Measurements from ENCODE around the gene GNAT3.

The GNAT3 gene

DNA sequence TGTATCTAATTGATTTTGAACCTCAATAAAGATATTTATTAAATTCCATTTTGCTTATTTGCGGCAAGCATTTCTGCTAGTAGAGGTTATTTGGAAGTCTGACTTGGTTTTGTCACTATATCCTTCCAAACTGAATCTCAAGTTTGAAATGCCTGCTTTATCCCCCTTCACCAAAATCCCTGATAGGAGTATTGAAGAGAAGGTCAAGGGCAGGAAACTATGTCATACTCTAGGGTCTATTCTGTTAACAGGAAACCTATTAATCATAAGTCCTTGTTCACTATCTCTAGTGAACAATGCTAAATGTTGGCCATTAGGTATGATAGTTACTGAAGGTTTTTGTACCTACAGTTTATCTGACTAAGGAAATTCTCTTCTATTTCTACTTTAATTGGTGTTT is 11.5 kb downstream of the GNAT3 start:
- no peak for DNase-seq (ENCODE audit: low spot score)

DNA sequence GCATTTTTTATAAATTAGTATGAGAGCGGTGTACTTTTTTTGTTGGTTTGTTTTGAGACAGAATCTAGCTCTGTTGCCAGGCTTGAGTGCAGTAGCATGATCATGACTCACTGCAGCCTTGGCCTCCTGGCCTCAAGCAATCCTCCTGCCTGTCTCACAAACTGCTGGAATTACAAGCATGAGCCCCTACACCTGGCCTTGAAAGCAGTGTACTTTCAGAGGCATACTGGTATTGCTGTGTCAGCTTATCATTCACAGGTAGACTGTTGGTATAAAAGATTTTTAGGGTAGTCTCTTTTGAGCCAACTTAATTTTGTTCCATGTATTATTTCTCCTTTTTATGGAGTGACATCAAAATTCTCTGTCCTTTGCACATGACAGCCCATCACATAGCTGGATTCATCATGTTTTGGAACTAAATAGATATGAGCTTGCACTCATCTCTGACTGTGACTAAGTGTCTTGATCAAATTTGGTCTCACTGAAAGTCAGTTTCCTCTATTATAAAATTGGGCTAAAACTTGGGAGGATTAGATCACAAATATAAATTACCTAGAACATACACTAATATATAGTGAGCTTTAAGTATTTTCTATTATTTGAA is 12.4 kb downstream of the GNAT3 start:
- no peak for DNase-seq (ENCODE audit: low spot score)

DNA sequence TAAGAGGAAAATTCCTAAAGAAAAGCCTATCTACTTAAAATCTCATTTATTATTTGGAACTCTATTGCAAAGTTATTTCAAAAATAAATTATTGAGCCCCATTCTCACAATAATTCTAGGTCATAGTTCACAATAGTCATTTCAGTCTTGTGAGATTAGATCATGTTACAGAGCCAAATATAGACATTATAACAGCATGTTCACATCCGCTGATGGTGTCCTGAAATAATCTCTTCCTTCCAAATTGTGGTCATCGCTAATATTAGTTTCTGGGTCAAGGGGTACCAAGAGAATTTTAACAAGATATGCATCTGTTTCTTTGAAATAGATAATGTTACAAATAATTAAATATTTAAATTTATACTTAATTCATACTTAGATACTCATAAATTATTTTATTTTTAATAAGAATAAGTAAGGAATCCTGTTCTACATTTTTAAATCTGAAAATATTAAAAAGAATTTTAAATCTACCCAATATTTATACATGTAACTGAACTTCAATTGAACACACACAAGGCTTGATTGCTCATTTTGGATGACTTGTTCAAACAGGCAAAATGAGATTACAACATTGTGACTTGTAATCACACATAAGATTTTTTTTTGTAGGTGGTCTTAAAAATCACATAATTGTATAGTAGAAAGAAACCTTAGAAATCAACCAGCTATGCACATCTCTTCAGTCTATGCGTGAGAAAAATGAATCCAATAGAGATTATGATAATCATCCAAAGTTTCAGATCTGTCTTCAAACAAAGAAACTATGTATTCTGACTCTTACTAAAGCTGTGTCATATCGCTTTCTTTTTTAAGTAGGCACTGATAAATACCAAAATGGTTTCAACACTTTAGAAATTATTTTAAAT is 13.1 kb downstream of the GNAT3 start:
- DNase-seq (ENCODE audit: low spot score), result no peak

DNA sequence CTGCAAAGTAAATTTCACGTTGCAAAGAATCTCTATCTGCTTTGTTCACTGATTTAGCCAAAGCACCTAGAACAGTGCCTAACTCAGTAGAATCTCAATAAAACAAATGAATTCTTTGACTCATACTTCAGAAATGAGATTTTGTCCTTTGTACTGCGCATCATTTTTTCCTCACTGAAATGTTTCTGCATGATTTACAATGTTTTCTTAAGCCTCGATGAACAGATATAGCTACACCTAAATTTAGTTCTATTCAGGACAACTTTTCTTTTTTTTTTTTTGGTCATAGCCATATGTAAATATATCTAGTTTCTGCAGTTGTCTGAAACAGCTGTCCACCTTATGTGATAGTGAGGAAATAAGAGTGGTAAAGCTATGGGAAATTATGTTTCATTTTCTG is 15.3 kb downstream of the GNAT3 start:
- DNase-seq (ENCODE audit: low spot score), result no peak

DNA sequence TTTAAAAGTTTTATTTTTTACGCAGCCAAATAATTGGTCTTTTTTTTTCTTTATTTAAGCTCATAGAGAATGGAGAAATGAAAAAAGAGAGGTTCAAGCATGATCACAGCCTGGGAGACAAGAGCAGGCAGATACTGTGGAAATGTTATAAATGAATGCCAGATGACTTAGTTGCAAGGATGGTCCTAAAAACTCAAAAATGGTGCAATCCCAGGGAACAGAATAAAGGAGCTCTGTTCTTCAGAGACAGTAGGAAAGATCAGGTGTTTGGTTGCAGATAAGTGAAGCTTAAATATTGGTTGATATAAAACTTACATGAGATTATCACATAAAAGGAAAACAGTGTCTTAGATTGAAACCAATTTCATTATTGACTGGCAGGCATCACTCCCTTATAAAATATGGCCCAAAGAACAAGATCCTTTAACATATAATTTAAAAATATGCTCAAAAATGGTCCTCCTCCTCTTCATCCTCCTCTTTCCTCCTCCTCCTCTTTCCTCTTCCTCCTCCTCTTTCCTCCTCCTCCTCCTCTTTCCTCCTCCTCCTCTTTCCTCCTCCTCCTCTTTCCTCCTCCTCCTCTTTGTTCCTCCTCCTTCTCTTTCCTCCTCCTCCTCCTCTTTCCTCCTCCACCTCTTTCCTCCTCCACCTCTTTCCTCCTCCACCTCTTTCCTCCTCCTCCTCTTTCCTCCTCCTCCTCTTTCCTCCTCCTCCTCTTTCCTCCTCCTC is 18.6 kb downstream of the GNAT3 start:
- DNase-seq (ENCODE audit: low spot score), result no peak

DNA sequence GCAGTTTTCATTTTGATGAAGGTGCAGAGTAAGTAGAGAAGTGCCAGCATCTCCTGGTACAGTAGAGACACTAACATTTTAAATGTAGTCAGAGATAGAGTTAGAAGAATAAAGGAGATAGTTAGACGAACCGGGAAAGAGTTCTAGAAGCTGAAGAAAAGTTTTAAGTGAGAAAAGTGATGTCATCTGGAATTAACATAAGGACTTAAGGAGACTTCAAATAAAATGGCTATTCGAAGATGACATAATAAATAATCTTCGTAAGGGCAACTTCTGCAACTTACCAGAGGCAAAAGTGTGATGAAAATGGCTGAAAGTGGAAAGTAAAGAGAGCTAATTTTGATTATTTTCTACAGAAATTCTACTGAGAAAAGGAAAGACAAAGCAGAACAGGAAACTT is 20.4 kb downstream of the GNAT3 start:
- DNase-seq (ENCODE audit: low spot score), result no peak

DNA sequence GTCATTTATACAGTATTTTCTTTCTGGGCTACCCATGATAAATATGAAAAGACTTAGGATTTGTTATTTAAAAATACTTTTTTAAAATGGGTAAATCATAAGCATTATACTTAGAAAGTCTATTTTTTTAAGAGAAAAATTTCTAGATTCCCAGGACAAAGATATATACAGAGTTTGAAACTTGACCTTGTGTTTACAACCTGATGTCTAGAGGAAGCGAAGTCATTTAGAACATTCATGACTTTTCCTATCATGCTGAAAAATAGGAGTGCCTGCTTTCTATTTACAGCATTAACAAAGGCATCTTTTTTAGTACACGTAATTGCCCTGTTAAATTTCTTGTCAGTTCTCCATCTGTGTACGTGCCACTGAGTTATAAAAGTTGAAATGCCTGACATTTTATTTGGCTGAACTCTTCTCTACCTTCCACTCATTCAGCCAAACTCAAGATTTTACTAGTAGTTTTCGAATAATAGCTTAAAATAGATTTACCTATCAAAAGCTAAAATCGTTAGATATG is 23.0 kb downstream of the GNAT3 start:
- DNase-seq (ENCODE audit: low spot score), result no peak

DNA sequence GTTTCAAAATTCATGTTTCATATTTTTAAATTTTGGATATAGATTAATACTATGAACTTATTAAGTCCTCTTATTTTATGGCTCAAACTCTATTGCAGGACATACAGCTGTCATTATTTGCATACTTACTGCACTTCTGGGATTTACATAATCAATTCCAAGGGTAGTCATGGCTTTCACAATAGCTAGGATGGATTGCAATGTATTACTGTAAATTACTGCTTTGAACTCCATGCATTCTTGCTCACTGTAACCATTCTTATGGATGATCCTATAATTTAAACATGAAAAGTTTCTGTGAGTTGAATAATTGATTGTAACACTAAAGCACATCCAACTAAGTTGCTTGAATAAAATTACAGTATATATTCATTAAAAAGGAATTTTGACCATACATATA is 23.5 kb downstream of the GNAT3 start:
- no peak for DNase-seq (ENCODE audit: low spot score)

DNA sequence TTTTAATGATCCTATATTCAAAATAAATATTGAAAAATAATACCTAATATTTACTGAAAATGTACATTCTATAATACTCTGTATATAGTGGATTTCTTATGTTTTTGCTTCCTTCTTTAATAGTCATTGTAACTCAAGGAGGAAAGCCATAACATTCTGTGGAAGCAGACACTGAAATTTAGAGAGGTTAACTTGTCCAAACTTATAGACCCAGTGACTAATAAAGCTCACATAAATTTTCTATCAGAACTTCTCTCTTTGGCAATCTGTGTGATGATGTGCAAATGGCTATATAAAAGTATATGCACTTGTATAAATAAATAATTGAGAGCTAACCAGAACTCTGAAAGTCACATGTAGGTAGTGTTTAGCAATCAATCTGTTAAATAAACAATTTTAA is 26.1 kb downstream of the GNAT3 start:
- no peak for DNase-seq (ENCODE audit: low spot score)

DNA sequence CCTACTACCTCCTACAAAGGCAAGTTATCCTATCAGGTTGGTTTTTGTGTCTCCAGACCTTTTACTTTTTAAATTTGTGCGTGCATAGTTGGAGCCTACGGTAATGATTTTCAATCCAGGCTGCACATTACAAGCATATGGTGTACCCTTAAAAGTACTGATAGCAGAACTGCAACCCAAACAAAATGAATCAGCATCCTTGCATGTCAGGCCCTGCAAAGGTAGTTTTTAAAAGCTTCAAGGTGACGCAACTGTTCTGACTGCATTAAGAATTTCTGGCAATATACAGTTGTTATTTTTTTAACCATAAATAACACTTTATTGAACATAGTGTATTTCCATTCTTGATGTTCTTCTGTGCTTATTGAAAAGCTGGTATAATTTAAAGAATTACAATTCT is 28.9 kb downstream of the GNAT3 start:
- no peak for DNase-seq (ENCODE audit: low spot score)

DNA sequence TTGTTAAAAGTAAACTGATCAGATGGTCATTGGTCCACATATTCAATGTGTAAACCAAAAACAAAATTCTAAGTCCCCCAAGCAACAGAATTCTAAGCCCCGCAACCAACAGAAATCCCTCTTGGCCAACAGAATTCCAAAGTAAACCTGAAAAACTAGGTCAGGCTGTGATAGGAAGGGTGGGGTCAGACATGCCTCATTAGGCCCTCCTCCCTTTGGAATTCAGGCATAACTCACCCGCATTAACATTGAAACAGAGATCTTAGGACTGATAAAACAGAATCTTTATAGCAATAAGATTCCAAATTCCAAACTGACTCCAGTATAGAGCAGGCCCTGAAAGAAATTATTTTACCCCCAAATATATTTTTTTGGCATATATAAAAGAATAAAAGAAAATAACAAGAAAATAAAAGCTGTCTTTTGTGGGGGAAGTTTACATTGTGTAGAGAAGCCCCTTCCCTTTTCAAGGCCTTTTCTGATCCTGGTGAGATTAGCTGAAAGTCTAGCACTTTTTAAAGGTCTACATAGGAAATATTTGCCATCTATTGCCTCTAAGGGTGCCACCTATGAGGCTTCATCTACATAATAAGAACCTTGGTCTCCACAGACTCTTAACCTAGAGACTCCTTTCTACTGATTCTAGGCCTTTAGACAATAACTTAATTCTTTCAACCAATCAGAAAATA is 30.5 kb downstream of the GNAT3 start:
- DNase-seq (ENCODE audit: low spot score), result no peak

DNA sequence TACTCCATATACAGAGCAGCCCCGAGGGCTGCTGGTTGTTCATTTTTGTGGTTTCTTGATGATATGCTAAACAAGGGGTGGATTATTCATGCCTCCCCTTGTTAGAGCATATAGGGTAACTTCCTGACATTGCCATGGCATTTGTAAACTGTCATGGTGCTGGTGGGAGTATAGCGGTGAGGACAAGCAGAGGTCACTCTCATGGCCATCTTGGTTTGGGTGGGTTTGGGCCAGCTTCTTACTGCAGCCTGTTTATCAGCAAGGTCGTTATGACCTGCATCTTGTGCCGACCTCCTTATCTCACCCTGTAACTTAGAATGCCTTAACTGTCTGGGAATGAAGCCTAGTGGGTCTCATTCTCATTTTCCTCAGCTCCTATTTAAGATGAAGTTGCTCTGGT is 31.3 kb downstream of the GNAT3 start:
- DNase-seq (ENCODE audit: low spot score), result no peak

DNA sequence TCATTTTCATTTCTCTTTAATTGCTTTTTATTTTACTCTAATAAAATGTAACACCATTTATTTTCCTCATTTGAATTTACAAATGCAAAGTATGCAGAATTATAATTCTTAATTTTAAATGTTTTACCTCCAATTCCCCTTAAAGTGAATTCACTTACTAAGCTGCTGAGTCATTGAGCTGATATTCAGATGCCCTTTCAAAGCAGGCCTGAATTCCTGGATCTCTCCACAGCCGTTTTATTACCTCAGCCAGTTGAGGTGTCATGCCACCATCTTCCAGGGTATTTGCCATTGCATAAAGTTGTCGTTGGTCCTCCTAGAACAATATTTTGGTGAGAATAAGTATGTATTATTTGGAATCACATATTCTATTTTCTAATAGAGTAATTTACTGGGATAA is 33.2 kb downstream of the GNAT3 start:
- peak; percentile 26 for DNase-seq (ENCODE audit: low spot score)

DNA sequence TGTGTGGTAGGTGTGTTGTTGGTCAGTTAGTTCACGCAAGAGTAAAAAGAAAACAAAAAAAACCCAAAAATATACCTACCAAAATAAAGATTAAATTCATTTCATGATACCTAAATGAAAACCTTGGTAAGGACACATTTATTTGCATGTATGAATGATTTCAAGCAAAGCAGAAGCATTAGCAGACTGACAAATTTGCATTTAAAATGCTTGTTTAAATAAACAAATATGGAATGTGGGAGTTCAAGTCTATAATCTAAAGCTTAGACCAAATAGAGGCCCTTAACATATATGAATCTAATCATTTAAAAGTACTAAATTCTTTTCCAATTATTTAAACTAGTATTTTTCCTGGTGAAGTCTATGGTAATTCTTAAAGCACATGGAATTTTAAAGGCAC is 35.8 kb downstream of the GNAT3 start:
- no peak for DNase-seq (ENCODE audit: low spot score)

DNA sequence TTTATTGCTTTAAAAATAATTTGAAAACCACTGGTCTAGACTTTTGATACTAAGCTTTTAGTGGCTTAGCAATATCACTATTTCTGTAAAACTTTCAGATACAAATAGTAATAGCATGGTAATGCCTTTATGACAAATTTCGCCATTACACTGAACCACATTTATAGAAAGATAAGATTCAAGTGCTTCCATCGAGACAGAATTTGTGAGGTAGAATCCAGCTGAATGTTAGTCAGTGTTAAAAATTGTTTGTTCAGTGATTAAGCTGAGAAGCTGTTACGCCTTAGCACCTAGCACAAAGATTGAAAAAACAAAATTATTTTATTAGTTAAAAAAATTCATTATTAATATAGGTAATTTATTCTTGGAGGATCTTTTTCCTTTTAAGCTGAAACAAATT is 36.5 kb downstream of the GNAT3 start:
- no peak for DNase-seq (ENCODE audit: low spot score)

DNA sequence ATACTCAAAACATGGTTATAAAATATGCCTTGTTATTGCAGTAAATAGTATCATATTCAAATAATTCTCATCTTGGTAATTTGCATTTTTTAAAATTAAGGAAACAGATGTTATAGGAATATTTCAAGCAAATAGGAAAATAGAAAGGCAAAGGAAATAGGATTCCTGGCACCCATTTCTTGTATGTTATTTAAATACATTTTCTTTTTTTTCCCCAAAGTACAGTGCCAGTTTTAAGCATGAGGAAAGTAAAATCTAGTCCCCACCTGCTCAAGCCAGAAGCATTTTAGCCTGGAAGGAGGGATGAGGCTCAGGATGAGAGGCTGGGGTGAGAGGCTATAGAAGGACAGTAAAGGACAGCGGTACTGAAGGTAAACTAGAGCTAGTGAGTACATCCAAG is 38.1 kb downstream of the GNAT3 start:
- DNase-seq (ENCODE audit: low spot score), result no peak

DNA sequence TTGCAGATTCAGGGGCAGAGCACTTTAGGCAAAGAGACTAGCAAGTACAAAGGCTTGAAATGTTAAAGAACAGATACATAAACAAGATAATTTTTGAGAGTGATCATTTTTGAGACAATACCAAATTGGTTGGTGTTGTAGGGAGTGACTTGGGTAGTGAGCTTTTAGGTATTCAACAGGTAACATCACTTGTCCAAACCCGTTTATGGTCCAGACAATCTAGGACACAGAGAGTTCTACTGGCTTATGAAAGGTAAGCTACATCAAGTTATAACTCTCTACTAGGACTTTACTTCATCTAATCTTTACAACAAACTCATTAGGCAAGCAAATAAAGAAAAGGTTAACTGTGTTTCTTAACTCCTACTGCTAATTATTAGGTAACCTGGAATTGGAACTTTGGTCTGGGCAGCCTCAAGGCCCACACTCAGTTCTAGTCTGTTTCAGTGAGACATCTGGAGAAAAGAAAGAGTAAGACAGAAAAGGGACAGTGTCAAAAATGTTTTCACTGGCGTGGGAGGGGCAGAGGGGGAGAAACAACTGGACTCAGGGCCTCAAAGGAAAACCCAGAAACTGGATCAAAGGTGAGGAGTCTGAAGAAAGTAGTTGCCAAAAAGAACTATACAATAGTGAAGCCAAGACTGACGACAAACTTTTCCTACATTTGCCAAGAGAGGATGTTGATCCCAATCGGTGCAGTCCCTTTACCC is 39.2 kb downstream of the GNAT3 start:
- no peak for DNase-seq (ENCODE audit: low spot score)

DNA sequence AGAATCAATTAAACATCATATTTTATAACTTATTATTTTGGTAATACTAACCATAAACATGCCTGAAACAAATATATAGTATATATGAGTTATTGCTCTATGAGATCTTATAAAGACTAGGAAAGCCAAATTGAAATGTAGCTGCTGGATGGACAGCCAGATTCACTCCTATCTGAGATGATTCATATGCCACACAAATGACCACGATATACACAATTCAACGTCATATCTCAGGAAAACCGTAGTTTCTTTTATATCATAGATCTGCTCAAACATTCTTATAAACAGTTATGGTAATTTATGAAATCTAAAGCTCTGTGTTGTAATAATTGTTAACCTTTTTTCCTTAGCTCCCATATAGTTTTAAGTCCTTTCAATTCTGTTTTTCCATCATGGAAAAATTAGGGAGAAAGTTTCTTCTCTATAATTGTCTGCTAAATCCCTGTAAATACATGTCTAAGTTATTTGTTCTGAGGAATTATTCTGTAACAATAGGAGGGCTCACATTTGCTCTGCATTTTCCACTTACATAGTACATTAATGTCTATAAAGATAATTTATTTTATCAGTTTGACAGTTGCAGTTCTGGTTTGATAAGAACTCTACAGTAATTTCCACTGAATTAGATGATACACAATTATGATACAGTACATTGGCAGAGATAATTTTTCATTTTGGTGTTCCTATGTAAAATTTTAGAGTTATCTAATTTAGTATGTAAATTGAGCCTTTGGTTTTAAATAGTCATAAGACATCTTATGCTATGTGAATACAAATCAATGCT is 42.7 kb downstream of the GNAT3 start:
- no peak for DNase-seq (ENCODE audit: low spot score)

DNA sequence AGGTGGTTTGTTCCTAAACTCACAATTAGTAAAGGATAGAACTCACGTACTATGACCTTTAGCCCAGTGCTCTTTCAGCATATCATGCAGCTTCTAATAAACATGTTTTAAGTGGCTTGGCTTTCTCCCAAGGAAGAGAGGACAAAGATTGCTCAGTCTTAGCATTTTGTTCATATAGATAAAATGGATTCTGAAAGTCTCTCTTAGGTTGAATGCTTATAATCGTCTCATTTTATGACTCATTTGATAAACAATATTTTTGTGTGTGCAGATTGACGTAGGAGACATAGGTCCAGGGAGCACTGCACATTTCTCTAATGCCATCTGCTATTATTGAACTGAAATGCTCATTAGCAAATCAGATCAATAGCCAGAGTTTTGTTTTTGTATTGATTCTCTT is 44.8 kb downstream of the GNAT3 start:
- DNase-seq (ENCODE audit: low spot score), result no peak

DNA sequence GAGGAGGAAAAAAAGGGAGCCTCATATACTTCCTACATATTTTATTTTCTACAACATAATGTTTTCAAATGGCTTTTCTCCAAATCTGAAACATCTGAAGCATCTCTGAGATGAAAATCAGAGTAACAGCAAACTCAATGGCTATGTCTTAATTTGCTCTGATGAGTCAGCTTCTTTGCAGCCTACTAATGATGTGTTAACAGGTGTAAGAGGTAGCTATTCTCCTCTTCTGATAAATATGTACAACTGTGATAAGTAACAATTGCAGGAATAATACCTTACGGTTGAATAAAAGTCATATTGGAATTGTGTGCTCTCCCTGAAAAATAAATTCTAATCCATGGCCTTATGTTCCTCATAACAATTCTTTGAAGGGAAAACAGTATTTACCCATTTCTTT is 45.2 kb downstream of the GNAT3 start:
- no peak for DNase-seq (ENCODE audit: low spot score)

DNA sequence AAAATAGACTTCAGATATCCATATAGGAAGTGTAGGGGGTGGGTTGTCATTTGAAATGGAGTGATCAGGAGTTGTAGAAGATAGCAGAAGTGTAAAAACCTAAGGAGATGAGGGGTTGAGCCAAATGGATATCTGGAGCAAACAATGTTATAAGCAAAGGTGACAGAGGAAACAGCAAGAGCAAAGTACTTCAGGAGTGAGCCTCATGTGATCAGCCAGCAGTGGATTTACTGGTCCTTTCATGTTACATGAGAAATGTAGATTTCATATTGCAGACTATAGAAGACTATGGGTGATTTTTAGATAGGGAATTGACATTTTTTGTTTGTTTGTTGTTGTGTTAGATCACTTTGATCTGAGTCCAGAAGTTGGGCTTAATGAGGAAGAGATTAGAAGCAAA is 47.7 kb downstream of the GNAT3 start:
- DNase-seq (ENCODE audit: low spot score), result no peak

Measured in AG08395 (cell line).